ENCODE data around the gene RNASEH2A.

DNA sequence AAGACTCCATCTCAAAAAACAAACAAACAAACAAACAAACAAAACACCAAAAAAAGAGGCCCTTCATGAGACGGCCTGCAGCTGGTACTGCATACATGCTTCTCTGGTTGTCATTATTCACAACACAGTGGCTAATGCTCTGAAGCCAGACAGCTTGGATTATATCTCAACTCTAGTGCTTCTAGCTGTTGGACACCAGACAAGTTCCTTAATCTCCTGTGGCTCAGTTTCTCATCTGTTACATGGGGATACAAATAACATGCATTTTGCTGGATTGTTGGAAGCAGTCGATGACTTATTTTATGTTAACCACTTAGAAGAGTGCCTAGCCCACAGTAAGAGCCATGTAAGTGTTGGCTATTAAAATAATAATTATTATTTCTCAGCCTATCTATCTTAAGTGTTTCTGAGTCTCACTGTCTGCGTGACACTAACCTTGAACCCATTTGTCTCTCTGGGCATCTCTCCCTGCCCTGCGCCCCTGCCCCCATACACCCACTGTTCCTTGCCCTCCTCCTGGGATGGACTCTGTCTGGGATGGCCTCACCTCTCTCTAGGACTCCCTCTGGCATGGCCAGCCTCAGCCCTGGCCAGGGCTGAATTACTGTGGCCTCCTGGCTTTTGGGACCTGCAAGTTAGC lies 18.2 kb upstream of the RNASEH2A start:
- TF ChIP-seq, protein P1, sequence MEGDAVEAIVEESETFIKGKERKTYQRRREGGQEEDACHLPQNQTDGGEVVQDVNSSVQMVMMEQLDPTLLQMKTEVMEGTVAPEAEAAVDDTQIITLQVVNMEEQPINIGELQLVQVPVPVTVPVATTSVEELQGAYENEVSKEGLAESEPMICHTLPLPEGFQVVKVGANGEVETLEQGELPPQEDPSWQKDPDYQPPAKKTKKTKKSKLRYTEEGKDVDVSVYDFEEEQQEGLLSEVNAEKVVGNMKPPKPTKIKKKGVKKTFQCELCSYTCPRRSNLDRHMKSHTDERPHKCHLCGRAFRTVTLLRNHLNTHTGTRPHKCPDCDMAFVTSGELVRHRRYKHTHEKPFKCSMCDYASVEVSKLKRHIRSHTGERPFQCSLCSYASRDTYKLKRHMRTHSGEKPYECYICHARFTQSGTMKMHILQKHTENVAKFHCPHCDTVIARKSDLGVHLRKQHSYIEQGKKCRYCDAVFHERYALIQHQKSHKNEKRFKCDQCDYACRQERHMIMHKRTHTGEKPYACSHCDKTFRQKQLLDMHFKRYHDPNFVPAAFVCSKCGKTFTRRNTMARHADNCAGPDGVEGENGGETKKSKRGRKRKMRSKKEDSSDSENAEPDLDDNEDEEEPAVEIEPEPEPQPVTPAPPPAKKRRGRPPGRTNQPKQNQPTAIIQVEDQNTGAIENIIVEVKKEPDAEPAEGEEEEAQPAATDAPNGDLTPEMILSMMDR (IDR thresholded peaks at IDR 0.05) = no peak
- TF ChIP-seq POLR2AphosphoS5 (IDR thresholded peaks at IDR 0.05) = no peak
- TF ChIP-seq POLR2A (IDR thresholded peaks at IDR 0.05) = no peak
